Adrenal gland (tissue), 5 donors: ENCODE results near the gene ACTL10.

Experiments
- POLR2A ChIP-seq, 2 donors: fragments of 450-650 bp; IDR thresholded peaks; one replicate each; pipeline ENCODE4 v1.6.1; 2017; ENCODE audit warnings: antibody characterized with exemption in 2 of 2, mild to moderate bottlenecking in 2 of 2, moderate library complexity in 1 of 2
- TF ChIP-seq, protein P1 (sequence below), 6 experiments: fragments of 450-650 bp in 4 of 6; fragments of 200-600 bp in 2 of 6; sonication (generic) in 1 of 6; IDR thresholded peaks; 1 replicate in 5 of 6; 2 replicates in 1 of 6; pipeline versions ENCODE4 v1.5.1 to v1.8.0; 2016 to 2021; ENCODE audit warnings: antibody characterized with exemption in 6 of 6, mild to moderate bottlenecking in 2 of 6, moderate library complexity in 1 of 6
- donor health status: DM: no; HTN: no; CAD: no.

DNA sequence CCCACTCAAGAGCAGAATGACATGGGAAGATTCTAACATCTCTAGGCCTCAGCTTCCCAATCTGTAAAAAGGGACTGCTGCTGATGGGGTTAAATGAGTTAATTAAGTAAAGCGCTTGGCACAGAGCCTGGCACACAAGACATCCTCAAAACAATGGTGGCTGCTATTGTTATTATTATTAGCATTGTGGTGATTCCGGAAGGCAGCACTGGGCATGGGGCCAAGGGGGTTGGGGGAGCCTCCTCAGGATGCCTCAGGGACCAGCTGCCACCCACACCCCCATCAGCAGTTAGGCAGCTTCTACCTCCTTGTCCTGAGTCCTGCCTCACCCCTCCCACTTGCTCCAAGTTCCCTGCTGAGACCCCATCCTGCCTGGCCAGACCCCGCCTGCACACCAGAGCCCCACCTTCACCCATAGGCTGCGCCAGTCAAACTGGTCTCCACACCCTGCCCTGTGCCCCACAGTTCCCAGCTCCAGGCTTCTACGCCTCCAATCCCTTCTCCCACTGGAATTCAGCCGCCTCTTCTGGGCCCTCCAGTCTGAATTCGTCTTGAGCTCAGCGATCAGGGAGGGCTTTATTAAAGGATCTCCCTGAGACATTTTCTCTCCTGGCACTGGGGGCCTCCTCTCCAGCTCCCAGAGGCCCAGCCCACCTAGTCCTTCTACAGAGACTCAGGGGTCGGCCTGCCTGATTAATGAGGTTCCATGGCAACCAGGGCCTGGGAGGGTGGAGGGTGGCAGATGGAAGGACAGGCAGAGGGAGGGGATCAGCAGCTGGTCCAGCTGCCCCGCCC, 18.0 kb downstream of the ACTL10 start:
- TF ChIP-seq, protein P1, sequence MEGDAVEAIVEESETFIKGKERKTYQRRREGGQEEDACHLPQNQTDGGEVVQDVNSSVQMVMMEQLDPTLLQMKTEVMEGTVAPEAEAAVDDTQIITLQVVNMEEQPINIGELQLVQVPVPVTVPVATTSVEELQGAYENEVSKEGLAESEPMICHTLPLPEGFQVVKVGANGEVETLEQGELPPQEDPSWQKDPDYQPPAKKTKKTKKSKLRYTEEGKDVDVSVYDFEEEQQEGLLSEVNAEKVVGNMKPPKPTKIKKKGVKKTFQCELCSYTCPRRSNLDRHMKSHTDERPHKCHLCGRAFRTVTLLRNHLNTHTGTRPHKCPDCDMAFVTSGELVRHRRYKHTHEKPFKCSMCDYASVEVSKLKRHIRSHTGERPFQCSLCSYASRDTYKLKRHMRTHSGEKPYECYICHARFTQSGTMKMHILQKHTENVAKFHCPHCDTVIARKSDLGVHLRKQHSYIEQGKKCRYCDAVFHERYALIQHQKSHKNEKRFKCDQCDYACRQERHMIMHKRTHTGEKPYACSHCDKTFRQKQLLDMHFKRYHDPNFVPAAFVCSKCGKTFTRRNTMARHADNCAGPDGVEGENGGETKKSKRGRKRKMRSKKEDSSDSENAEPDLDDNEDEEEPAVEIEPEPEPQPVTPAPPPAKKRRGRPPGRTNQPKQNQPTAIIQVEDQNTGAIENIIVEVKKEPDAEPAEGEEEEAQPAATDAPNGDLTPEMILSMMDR (IDR thresholded peaks at IDR 0.05) = no peak
- TF ChIP-seq POLR2A (IDR thresholded peaks at IDR 0.05) = no peak
